OCI-LY7 (cell line): ENCODE measurements around the gene KCNK13. TPM values are rescaled to one million over a fixed set of nuclear protein-coding genes. Genes with fewer than 3 reads are reported as not detected.

Experiments
- BruUV-seq: library from RNA; stranded (reverse); fragments of 400-500 nt; replicated peaks from 2 replicates; lab custom pipeline; 2021; lab: Mats Ljungman, UMichigan
- CTCF ChIA-PET: fragments of 300-600 bp; sonication (Branson Sonifier 250); formaldehyde crosslinking; loops from one replicate; lab custom pipeline; 2022; ENCODE audit warnings: antibody characterized with exemption; ENCODE audit not compliant: unreplicated experiment; lab: Charles Lee
- POLR2A ChIA-PET: fragments of 300-600 bp; sonication (Branson Sonifier 250); formaldehyde crosslinking; loops from one replicate; lab custom pipeline; 2022; ENCODE audit warnings: antibody characterized with exemption; lab: Charles Lee
- DNase-seq: peaks from one replicate; pipeline ENCODE4 v3.0.0-alpha.2; 2015; ENCODE audit warnings: low spot score
- H2AFZ ChIP-seq: fragments of 200-600 bp; sonication (generic), shearing (Covaris generic); 2 replicates; pipeline ENCODE4 v1.6.1; 2014; ENCODE audit warnings: mild to moderate bottlenecking, antibody characterized with exemption, low read length, moderate library complexity
- H3K27ac ChIP-seq: fragments of 200-600 bp; sonication (generic); 2 replicates; pipeline ENCODE4 v1.5.1; 2014; ENCODE audit warnings: mixed run types, low read depth, mild to moderate bottlenecking, moderate library complexity, low read length, inconsistent platforms; ENCODE audit not compliant: poor library complexity, severe bottlenecking
- H3K36me3 ChIP-seq: fragments of 200-600 bp; sonication (generic); 2 replicates; pipeline ENCODE4 v1.6.1; 2014; ENCODE audit warnings: mild to moderate bottlenecking, antibody characterized with exemption, low read length, moderate library complexity, mixed read lengths; ENCODE audit not compliant: insufficient read depth
- H3K4me1 ChIP-seq: fragments of 200-600 bp; sonication (generic); 2 replicates; pipeline ENCODE4 v1.5.1; 2014; ENCODE audit warnings: mild to moderate bottlenecking, low read length; ENCODE audit not compliant: insufficient read depth, poor library complexity, severe bottlenecking
- H3K4me2 ChIP-seq: fragments of 200-600 bp; sonication (generic); 2 replicates; pipeline ENCODE4 v1.6.1; 2014; ENCODE audit warnings: mild to moderate bottlenecking, low read length
- H3K4me3 ChIP-seq: fragments of 200-600 bp; sonication (generic); 2 replicates; pipeline ENCODE4 v1.5.1; 2014; ENCODE audit warnings: mild to moderate bottlenecking, low read depth, low read length; ENCODE audit not compliant: poor library complexity, severe bottlenecking
- H3K79me2 ChIP-seq: fragments of 200-600 bp; sonication (generic); 2 replicates; pipeline ENCODE4 v1.6.1; 2016; ENCODE audit warnings: low read depth, mild to moderate bottlenecking, low read length, moderate library complexity, mixed read lengths; ENCODE audit not compliant: insufficient read depth
- H3K9me2 ChIP-seq: fragments of 200-600 bp; sonication (generic); 2 replicates; pipeline ENCODE4 v1.6.1; 2016; ENCODE audit warnings: mild to moderate bottlenecking, low read length, mixed read lengths; ENCODE audit not compliant: insufficient read depth
- H3K9me3 ChIP-seq: fragments of 200-600 bp; sonication (generic); 2 replicates; pipeline ENCODE4 v1.6.1; 2014; ENCODE audit warnings: mild to moderate bottlenecking, mixed run types, low read length, mixed read lengths
- H4K20me1 ChIP-seq: fragments of 200-600 bp; sonication (generic); 2 replicates; pipeline ENCODE4 v1.6.1; 2014; ENCODE audit warnings: mild to moderate bottlenecking, antibody characterized with exemption, low read length, moderate library complexity, mixed read lengths; ENCODE audit not compliant: insufficient read depth
- EZH2phosphoT487 ChIP-seq: fragments of 200-600 bp; sonication (generic); IDR thresholded peaks from 2 replicates; pipeline ENCODE4 v1.6.1; 2018; ENCODE audit warnings: low read depth, borderline replicate concordance, mild to moderate bottlenecking, mixed run types, antibody characterized with exemption, low read length, moderate library complexity, mixed read lengths
- intact Hi-C: fragments of 100-400 bp; cut with micrococcal nuclease; formaldehyde crosslinking; loops from one replicate; pipeline ENCODE4 v1.10.0; 2022; ENCODE audit not compliant: unreplicated experiment
- total RNA-seq, 2 experiments: library from RNA; depleted of rRNA in 1 of 2; stranded (reverse); fragments of >200 nt in 1 of 2; shearing (Covaris generic) in 1 of 2; gene quantifications; 2 replicates each; pipeline ENCODE4 v1.2.3, GENCODE V29; 2014 to 2022
- TF ChIP-seq, protein P1 (sequence below): fragments of 200-600 bp; sonication (generic); conservative IDR thresholded peaks from 2 replicates; pipeline ENCODE4 v1.5.1; 2014; ENCODE audit warnings: mild to moderate bottlenecking, antibody characterized with exemption, low read length, moderate library complexity, mixed read lengths

The KCNK13 gene
- total RNA-seq, 2 experiments from 2014 or later = not detected

DNA sequence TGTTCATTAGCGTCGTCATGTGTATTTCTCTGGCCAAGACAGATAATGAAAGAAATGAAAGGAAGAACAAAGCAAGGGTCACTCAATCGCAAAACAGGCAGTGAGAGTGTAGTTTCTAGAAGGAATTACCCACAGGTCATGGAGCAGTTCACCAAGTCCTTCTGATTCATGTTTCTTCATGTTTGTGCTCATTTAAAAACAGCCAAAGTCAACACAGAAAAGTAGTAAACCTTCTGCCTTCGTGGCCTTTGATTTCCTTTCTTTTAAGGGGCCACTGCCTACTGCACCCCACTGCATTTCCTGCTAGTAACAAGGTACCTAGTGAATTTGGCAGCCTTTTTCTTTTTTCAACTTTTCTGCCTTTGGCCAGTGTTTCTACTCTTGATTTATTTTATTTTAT is 75.1 kb downstream of the KCNK13 start:
- POLR2A ChIA-PET = no interaction called here
- no TSS peak for BruUV-seq
- no peak for TF ChIP-seq EZH2phosphoT487
- TF ChIP-seq, protein P1, sequence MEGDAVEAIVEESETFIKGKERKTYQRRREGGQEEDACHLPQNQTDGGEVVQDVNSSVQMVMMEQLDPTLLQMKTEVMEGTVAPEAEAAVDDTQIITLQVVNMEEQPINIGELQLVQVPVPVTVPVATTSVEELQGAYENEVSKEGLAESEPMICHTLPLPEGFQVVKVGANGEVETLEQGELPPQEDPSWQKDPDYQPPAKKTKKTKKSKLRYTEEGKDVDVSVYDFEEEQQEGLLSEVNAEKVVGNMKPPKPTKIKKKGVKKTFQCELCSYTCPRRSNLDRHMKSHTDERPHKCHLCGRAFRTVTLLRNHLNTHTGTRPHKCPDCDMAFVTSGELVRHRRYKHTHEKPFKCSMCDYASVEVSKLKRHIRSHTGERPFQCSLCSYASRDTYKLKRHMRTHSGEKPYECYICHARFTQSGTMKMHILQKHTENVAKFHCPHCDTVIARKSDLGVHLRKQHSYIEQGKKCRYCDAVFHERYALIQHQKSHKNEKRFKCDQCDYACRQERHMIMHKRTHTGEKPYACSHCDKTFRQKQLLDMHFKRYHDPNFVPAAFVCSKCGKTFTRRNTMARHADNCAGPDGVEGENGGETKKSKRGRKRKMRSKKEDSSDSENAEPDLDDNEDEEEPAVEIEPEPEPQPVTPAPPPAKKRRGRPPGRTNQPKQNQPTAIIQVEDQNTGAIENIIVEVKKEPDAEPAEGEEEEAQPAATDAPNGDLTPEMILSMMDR = no peak
- no peaks in the 10 kb centered on the region for H3K36me3 ChIP-seq
- no peaks in the 10 kb centered on the region for H4K20me1 ChIP-seq
- no peaks in the 10 kb centered on the region for H3K79me2 ChIP-seq
- CTCF ChIA-PET = no interaction called here
- no peak for DNase-seq
- H3K4me2 ChIP-seq = no peak overlapping the region
- no peak overlapping the region for H3K27ac ChIP-seq
- intact Hi-C loops = no loop called here
- H3K9me2 ChIP-seq = no peaks in the 10 kb centered on the region
- H3K9me3 ChIP-seq = no peaks in the 10 kb centered on the region
- H2AFZ ChIP-seq = no peak overlapping the region
- no peaks in the 10 kb centered on the region for H3K4me1 ChIP-seq
- no peak overlapping the region for H3K4me3 ChIP-seq

DNA sequence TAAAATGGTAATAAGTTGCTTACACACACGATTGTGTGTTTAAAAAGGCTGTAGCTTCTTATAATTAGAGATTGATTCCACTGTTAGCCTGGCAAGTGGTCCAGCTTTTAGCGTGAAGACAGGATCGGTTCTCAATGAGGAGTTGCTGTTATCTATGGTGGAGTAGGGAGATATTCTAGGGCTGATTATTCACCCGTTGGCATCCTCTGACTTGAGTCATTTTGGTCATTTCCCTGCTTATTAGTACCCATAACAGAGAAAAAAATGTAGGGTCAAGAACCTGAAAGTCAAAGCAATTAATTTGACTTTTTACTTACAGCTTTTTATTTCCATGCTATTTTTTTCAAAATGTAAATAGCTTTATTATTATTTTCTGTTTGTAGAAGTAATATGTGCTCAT is 76.0 kb downstream of the KCNK13 start:
- H3K9me2 ChIP-seq = no peaks in the 10 kb centered on the region
- no peak overlapping the region for H3K4me3 ChIP-seq
- H3K27ac ChIP-seq = no peak overlapping the region
- H3K4me1 ChIP-seq = no peaks in the 10 kb centered on the region
- intact Hi-C loops = no loop called here
- no TSS peak for BruUV-seq
- POLR2A ChIA-PET = no interaction called here
- no peaks in the 10 kb centered on the region for H4K20me1 ChIP-seq
- CTCF ChIA-PET = no interaction called here
- H3K79me2 ChIP-seq = no peaks in the 10 kb centered on the region
- H3K9me3 ChIP-seq = no peaks in the 10 kb centered on the region
- no peak for TF ChIP-seq EZH2phosphoT487
- TF ChIP-seq, protein P1 = no peak
- H3K36me3 ChIP-seq = no peaks in the 10 kb centered on the region
- no peak for DNase-seq
- no peak overlapping the region for H2AFZ ChIP-seq
- no peak overlapping the region for H3K4me2 ChIP-seq

DNA sequence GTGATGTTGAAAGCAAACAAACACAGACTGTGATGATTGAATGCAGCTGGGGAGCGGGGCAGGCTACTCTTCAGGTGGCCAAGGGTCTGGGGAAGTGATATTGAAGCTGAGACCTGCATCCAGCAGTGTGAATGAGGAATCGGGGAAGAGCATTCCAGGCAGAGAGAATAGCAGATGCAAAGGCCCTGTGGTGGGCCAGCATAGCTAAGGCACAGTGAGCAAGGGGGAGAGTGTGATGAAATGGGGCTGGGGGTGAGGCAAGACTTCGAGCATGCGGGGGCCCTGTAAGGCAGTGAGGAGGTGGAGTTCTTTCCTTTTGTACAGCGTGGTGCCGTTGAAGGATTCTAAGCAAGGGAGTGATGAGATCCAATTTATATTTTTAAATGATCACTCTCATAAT is 77.4 kb downstream of the KCNK13 start:
- POLR2A ChIA-PET = no interaction called here
- BruUV-seq = no TSS peak
- H3K9me3 ChIP-seq = no peaks in the 10 kb centered on the region
- no peaks in the 10 kb centered on the region for H3K36me3 ChIP-seq
- no peaks in the 10 kb centered on the region for H3K4me1 ChIP-seq
- no peak overlapping the region for H2AFZ ChIP-seq
- intact Hi-C loops = no loop called here
- H3K27ac ChIP-seq = no peak overlapping the region
- H3K4me3 ChIP-seq = no peak overlapping the region
- no peak overlapping the region for H3K4me2 ChIP-seq
- no peaks in the 10 kb centered on the region for H3K79me2 ChIP-seq
- DNase-seq = no peak
- no peaks in the 10 kb centered on the region for H3K9me2 ChIP-seq
- no peaks in the 10 kb centered on the region for H4K20me1 ChIP-seq
- no peak for TF ChIP-seq EZH2phosphoT487
- TF ChIP-seq, protein P1 = no peak
- CTCF ChIA-PET = no interaction called here
